ENCODE results near the gene CUL4A. TPM values are rescaled to one million over a fixed set of nuclear protein-coding genes. Genes with fewer than 3 reads are reported as not detected.
A peak's percentile ranks its signal among the peaks of the same experiment; 100 is the strongest.

Gene CUL4A
- total RNA-seq, 1 donor from 2014 or later = 143 TPM

DNA sequence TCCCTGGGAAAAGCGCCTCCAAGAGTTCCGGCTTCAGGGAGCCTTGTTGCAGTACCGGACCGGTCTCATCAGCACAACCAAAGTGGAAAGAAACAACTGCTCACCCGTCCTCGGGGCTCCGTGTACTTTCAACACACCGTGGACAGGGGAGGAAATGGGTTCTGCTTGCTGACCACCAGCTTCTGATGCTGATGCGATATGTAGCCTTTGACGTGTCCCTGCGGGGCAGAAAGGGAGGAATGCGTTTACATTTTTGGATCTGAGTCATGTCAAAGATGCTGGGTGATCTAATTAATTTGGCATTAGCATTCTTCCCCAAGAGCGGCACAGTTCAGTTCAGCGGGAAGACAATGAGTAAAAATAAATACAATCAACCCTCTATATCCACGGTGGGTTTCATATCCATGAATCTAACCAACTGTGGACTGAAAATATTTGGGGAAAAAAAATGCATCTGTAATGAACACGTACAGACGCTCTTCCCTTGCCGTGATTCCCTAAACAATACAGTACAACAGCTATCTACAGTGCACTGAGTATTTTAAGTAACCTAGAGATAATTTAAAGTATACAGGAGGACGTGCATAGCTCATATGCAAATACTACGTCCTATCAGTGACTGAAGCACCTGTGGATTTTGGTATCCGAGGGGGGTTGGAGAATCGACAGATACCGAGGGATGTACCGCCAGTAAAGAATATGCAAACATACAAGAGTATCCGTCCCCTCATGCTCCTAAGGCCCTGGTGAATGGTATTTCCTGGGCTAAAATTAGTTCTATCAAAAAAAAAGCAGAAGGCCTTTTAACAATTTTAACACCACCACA is 31.1 kb upstream of the CUL4A start:
- peak; percentile 17 for DNase-seq (ENCODE audit: missing footprints)
- no peak for ATAC-seq
- intact Hi-C loops (cut with DNase I) = no loop called here

DNA sequence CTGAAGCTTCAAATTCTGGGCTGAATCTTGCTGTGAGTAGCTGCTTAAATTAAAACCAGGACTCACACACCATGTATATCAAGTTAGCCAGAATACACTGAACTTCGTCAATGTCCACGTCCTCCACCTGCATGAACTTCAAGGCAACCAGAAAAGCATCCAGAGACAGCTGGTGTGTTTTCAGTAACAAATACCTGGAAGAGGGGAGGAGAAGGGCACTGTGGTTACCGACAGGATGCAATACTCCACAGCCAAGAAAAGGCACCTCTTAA is 30.6 kb upstream of the CUL4A start:
- intact Hi-C loops (cut with DNase I) = no loop called here
- DNase-seq (ENCODE audit: missing footprints) = no peak
- no peak for ATAC-seq

DNA sequence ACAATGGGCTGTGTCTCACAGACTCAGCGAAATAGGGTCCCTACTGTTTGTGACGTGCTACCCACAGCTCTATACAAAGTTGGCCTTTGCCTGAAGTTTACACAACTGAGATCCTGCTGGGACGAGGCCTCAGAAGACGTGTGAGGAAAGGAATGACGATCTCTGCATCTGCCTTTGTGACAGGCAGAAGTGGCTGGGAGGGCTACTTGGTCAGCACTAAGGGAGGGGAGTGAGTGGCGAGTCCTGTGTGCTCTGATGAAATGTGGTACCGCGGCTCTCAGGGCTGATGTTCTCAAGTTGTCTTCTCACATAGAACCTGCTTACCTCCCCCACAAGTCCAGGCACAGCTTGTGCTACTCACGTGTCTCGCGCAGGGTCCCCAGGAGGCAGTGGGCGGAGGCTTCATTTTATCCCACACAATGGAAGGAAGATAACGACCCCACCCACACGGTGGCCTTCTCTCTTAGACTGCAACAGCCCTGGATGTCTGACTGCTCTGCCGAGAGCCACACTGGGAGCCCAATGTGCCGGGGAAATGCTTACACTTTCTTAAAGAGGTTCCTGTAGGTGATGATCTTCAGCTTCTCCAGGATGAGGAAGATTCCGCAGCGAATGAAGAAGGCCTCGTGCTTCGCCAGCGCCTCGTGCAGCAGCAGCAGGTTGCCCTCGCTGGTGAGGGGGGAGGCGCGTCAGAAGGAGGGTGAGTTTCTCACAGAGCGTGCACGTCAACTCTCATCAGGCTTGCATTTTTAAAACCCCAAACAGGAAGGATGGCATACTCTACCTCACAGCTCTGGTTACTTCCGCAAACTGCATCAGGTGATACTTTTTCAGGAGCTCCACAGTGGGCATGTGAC is 29.8 kb upstream of the CUL4A start:
- DNase-seq (ENCODE audit: missing footprints) = peak; percentile 35
- ATAC-seq = no peak
- intact Hi-C loops (cut with DNase I) = no loop called here

DNA sequence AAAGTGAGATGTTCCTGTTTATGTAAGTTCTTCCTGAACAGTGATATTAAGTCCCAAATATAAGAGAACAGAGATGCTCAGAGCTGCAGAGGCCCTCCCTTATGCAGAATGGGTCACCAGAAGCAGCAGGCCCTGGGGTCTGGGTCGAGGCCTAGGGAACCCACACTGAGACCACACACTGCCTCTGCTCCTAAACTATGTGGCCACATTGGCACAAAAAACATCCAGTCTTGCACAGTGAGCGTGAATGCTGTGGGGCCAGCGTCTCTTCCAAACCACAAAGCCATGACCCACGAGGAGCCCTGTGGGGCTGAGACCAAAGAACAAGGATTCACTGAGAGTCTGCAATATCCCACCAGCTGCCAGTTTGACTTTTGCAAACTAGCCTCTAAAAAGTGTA is 27.4 kb upstream of the CUL4A start:
- no peak for ATAC-seq
- intact Hi-C loops (cut with DNase I) = no loop called here
- peak; percentile 58 for DNase-seq (ENCODE audit: missing footprints)

DNA sequence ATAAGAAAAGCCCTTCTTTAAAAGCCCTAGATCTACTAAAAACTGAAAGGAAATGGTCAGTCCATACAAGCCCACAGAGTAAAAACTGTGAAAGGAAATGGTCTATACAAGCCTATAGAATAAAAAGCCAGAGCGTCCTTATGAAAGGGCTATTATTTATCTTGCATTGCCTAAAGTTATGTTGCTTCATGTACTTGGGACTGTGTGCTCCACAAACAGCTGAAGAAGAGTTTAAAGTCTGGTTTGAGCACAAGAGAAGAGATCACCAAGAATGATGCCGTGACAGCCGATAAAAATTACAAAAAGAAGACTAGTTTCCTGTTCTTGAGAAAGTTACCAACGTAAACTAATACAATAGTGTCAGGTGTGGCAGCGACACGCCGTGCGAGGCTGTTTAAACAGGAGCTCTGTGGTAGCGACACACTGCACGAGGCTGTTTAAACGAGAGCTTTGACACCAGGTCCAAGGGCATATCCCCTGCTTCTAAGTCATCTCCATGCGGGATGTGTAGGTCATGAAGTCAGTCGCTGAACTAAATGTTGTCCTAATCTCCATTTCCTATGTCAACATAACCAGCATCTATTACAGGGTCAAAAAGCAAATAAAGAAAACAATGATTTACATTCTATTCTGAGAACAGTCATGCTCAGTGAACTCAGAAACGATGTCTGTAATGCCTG is 25.8 kb upstream of the CUL4A start:
- no peak for ATAC-seq
- intact Hi-C loops (cut with DNase I) = no loop called here
- peak; percentile 49 for DNase-seq (ENCODE audit: missing footprints)

DNA sequence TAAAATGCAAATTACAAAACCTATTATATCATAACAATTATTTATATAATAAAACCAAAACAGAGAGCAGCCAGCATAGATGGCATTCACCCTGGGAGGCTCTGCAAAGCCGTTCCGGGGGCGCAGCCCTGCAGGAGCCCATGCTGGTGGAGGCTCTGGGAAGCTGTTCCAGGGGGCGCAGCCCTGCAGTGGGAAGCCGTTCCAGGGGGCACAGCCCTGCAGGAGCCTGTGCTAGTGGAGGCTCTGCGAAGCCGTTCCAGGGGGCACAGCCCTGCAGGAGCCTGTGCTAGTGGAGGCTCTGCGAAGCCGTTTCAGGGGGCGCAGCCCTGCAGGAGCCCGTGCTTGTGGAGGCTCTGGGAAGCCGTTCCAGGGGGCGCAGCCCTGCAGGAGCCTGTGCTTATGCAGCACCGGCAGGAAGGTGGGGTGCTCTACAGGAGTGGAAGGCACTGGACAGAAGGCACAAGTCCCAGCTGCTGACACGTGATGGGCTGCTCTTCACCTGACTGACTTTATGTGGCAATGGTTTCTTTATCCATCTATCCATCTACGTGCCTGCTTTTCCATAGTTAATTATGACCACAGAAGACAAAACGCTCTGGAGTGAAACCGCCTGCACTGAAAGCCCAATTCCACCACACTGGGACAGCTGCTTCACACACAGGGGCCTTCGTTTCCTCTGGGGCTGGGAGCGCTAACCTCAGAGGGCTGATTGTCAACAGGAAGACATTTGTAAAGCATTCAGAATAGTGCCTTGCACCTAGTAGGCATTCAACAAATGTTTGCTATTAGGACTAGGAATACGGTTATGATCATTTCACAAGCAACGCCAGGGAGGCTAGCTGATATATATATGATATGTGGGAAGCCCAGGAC is 24.6 kb upstream of the CUL4A start:
- intact Hi-C loops (cut with DNase I) = no loop called here
- DNase-seq (ENCODE audit: missing footprints) (peak; percentile 21), ATAC-seq (no peak)

DNA sequence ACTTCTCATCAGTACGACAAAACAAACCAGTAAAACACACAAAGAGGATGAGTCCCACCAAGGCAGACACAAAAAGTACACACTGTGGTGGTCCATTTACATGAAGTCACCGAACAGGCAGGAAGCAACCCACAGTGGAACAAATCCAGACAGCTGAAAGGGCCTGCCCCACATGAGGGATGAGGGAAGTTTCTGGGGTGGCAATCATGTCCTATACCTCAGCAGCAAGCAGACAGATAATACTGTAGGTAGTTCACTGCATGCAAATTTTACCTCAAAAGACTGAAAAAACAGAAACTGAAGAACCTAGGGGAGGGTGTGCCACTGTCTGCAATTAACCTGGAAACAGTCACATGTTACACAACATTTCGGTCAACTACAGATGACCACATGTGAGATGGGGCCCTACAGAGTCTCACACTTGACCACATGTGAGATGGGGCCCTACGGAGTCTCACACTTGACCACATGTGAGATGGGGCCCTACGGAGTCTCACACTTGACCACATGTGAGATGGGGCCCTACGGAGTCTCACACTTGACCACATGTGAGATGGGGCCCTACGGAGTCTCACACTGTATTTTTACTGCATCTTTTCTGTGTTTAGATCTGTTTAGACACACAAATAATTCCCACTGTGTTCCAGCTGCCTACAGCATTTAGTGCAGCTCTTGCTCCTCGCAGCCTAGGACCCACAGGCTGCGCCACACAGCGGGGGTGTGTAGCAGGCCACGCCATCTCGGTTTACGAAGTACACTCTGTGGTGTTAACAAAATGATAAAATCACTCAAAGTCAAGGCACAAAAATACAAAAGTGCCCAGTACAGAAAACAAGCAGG is 23.1 kb upstream of the CUL4A start:
- peak; percentile 30 for ATAC-seq
- intact Hi-C loops (cut with DNase I) = no loop called here
- DNase-seq (ENCODE audit: missing footprints) = no peak

DNA sequence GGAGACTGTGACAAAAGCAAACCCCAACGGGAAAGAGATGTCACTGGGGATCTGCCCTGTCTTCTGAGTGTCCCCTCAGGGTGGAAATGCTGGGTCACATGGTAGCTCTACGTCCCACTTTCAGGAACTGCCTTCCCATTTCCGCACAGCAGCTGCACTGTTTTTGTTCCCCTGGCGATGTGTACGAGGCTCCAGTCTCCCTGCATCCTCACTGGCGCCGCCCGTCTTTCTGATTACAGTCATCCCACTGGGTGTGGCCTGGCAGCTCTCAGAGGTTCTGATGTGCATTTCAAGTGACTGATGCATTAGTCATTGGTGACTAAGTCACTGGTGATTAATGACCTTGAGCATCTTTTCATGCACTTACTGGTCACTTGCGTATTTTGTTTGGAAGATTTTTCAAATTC is 22.1 kb upstream of the CUL4A start:
- intact Hi-C loops (cut with DNase I) = no loop called here
- DNase-seq (ENCODE audit: missing footprints) = peak; percentile 89
- ATAC-seq = peak; percentile 93

DNA sequence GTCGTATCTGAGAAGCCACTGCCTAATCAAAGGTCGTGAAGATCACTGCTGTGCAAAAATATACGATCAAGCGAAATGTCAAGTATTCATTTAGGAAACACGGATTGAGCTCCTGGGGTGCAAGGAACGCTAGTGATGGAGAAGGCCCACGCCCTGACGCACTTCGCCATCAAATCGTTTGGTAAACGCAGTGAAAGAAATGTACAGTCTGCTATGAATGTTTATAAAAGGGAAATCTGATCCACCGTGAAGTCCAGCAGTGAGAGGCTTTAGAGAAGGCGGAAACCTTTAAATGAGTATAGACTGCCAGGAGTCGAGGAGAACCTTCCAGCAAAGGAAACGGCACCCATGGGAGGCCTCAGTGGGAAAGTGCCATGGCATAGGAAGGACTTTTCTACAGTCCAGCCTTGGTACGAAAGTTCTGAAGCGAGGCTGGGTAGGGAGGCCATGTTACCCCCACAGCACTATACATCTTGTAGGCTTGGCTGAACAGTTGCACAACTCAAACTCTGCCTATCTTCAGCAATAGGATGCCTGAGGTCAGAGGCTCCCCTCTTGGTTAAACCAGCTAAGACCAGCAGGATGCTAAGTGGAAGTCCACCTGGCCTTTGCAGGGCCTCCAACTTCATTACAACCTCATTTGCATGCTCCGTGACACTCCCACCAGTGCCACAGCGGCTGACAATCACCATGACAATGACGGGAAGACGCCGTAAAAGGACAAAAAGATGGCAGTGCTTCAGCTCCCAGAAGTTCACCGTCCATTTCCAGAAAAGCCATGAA is 21.3 kb upstream of the CUL4A start:
- intact Hi-C loops (cut with DNase I) = no loop called here
- ATAC-seq = no peak
- DNase-seq (ENCODE audit: missing footprints) = no peak

DNA sequence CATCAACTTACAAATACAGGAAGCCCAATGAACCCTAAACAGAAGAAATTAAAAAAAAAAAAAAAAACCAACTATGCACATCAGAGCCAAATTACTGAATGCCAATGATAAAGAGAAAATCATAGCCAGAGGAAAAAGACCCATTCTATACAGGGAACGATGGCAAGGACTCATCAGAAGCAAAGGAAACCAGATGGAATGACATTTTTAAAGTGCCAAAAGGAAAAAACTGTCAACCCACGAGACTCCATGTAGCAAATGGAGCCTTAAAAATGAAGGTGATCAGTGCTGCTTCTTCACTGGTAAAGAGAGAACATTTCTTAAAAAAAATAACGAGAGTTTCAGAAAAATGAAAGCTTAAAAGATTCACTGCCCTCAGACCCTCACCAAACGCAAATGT is 19.2 kb upstream of the CUL4A start:
- intact Hi-C loops (cut with DNase I) = no loop called here
- ATAC-seq (no peak), DNase-seq (ENCODE audit: missing footprints) (no peak)

DNA sequence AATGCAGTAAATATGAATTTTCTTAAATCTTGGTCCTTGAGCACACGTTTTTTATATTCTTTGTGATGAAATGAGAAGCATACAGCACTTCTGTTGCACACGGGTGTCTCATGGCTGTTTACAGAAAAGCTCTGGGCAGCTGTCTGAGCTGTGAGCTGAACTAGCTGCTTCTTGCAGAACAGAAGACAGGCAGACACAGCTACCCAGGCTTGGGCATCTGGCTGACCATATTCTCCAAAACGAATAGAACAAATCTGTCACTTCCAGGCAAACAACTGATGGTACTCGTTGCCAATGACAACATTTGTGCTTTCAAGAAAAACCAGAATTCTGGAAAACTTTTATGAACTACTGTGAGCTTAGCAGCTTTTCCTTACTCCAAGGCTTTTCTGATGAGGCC is 17.1 kb upstream of the CUL4A start:
- no peak for DNase-seq (ENCODE audit: missing footprints)
- intact Hi-C loops (cut with DNase I) = no loop called here
- no peak for ATAC-seq

DNA sequence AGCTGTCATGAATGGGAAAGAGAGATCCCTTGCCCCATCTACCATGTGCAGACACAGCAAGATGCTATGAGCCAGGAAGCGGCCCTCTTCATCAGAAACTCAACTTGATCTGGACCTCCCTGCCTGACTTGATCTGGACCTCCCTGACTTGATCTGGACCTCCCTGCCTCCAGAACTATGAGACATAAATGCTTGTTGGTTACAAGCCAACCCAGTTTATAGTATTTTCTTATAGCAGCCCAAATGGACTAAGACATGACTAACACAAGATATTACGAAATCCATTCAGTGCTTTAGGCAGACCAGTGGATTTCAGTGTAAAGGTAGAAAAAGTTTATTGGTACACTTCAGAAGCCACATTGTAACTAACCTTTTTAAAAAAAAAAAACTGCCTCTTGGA is 16.5 kb upstream of the CUL4A start:
- intact Hi-C loops (cut with DNase I) = no loop called here
- DNase-seq (ENCODE audit: missing footprints) (no peak), ATAC-seq (no peak)

DNA sequence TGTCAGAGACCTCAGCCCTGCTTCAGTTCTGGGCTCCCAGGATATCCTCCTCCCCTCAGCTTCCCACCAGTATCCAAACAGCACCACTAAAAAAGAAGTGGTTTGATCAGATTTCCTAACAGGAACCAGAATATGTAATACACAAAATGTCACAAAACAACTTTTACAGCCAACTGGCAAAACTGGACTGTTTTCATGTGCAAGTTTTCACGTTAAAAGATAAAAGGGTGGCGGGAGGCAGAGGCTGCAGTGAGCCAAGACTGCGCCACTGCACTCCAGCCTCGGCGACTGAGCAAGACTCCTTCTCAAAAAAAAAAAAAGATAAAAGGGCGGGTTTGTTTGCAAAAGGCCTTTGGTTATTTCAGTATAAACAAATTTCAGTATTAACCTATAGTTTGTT is 14.1 kb upstream of the CUL4A start:
- intact Hi-C loops (cut with DNase I) = no loop called here
- DNase-seq (ENCODE audit: missing footprints) = no peak
- no peak for ATAC-seq

DNA sequence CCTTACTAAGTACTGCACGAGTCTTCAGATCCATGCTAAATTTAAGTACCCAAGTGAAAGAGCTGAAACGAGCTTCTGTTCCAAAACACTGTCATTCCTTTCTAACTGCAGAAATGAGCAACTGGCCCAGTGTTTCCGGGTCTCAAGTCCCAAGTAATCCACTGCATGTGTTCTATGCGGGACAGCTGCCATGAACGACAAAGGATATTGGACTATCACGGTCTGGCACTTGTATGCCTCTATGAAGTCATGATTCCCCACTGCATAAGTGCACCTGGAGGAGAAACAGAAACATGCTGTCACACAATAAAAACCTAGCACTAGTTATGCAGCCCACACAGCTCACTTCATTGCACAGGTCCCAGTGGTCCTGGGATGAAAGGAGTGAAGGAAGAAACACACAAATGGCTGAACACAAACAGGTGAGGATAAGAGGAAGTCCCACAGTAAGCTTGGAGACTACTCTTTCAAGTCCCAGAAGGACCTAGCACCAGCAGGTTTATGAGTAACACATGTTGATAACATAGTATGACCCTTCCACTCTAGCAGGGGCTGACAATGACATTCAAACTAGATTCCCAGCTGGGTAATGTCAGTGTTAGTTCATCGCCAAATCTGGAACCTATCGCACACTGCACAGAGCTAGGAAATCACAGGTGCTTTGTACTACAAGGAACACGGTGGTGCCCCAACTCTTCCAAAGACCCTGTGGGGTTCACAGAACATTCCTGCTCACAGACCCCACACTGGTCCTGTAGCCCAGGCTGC is 12.3 kb upstream of the CUL4A start:
- peak; percentile 30 for ATAC-seq
- intact Hi-C loops (cut with DNase I) = no loop called here
- no peak for DNase-seq (ENCODE audit: missing footprints)

DNA sequence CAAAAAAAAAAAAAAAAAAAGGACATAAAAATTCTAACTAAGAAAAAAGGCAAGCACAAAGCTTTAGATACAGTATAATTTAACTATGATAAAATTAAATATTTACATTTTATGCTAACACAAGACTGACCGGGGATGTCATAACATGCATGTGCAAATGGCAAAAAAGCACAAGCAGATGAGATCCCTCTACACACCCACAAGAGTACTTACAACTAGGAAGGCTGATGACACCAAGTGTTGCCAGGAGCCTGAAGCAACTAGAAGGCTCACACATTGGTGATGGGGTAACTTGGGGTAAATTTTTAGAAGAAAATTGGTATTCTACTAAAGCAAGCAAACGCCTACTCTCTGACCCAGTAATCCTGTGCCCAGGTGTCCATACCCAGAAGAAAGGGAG is 7.6 kb upstream of the CUL4A start:
- intact Hi-C loops (cut with DNase I) = no loop called here
- ATAC-seq (no peak), DNase-seq (ENCODE audit: missing footprints) (no peak)

DNA sequence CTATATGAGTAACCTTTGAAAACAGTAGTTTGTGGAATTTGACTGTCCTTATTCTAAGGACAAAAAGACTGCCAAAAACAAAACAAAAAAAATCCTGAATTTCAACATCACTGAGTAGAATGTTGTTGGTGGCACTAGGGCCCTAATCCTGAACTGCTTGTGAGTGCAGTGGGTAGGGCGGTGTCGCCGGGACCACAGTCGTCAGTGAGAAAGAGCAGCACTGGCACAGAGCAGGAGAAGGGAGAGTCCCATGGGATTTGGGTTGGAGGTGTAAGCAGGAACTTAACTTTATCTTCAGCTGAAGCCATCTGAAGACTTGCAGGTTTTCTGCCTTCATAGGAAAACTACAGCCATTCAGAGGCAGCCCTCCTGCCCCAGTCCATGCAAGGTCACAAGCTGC is 6.5 kb upstream of the CUL4A start:
- peak; percentile 27 for ATAC-seq
- DNase-seq (ENCODE audit: missing footprints) = no peak

More for the DNA sequence above, 6.5 kb upstream of the CUL4A start:
- intact Hi-C loops (cut with DNase I) = no loop called here

Data from Right ventricle myocardium inferior (tissue), 1 donor.